RWPE2 (cell line): ENCODE results near the gene DNM1.

Experiments used
- ATAC-seq: fragments of 200-7000 bp; cut with Tn5 transposase; 3 replicates; pipeline ENCODE4 v1.9.1; 2021; ENCODE audit warnings: low read depth
- DNase-seq: peaks from one replicate; pipeline ENCODE4 v3.0.0-alpha.2; 2020; ENCODE audit warnings: low spot score
- H3K27ac ChIP-seq: fragments of 450-650 bp; 2 replicates; pipeline ENCODE4 v1.5.1; 2017; ENCODE audit warnings: mild to moderate bottlenecking; ENCODE audit not compliant: poor library complexity, severe bottlenecking
- H3K27me3 ChIP-seq: fragments of 250-450 bp; sonication (Bioruptor Pico); 2 replicates; pipeline ENCODE4 v1.5.1; 2021; ENCODE audit warnings: mild to moderate bottlenecking, moderate library complexity; ENCODE audit not compliant: insufficient read depth, poor library complexity, severe bottlenecking
- H3K36me3 ChIP-seq: fragments of 250-450 bp; sonication (Bioruptor Pico); 2 replicates; pipeline ENCODE4 v1.5.1; 2020; ENCODE audit warnings: low read depth, mild to moderate bottlenecking, moderate library complexity
- H3K4me1 ChIP-seq: fragments of 250-450 bp; sonication (Bioruptor Pico); 2 replicates; pipeline ENCODE4 v1.5.1; 2021; ENCODE audit warnings: mild to moderate bottlenecking, moderate library complexity; ENCODE audit not compliant: insufficient read depth, poor library complexity, severe bottlenecking
- H3K4me3 ChIP-seq: fragments of 250-450 bp; sonication (Bioruptor Pico); 2 replicates; pipeline ENCODE4 v1.5.1; 2021; ENCODE audit warnings: mild to moderate bottlenecking, moderate library complexity; ENCODE audit not compliant: severe bottlenecking
- H3K9me3 ChIP-seq: fragments of 250-450 bp; sonication (Bioruptor Pico); 2 replicates; pipeline ENCODE4 v1.5.1; 2021; ENCODE audit warnings: mild to moderate bottlenecking, moderate library complexity; ENCODE audit not compliant: severe bottlenecking
- CTCF ChIP-seq: fragments of 450-650 bp; IDR thresholded peaks from one replicate; pipeline ENCODE4 v1.5.1; 2017; ENCODE audit warnings: mild to moderate bottlenecking, moderate library complexity; ENCODE audit not compliant: poor library complexity, severe bottlenecking

DNM1 gene

DNA sequence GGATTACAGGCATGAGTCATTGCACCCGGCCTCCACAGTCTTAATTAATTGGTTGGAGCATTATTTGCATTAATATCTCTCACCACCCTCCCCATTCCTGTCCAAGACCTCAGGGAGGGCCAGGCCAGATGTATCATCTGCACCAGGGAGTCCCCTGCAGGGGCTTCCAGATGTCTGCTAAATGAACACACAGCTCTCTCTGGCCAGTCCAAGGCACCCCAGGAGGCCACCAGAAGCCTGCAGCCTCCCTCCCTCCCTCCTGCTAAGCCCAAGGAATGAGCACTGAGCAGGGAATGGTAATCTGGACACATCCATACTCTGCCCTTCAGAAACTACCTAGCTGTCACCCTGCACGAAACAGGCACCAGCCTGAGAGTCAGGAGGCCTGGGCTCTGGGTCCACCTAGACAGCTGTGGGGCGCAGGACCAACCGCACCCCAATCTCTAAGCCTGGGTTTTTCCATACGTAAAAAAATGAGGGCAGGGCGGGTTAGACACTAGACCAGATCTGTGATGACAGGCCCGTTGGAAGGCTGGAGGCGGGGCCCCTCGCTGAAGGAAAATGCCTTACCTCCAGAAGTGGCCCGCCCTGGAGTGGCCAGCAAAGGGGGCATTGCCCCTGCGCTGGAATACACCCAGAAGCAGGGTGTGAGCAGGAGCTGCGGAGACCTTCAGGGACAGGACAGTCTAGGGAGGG, 20.1 kb upstream of the DNM1 start:
- no peak overlapping the region for H3K27ac ChIP-seq
- no peaks in the 10 kb centered on the region for H3K9me3 ChIP-seq
- H3K4me1 ChIP-seq = no peaks in the 10 kb centered on the region
- no peak for TF ChIP-seq CTCF
- ATAC-seq (no peak), DNase-seq (no peak)
- H3K27me3 ChIP-seq = no peaks in the 10 kb centered on the region
- H3K4me3 ChIP-seq = no peak overlapping the region
- peaks cover 76% of the 10 kb centered on the region for H3K36me3 ChIP-seq

DNA sequence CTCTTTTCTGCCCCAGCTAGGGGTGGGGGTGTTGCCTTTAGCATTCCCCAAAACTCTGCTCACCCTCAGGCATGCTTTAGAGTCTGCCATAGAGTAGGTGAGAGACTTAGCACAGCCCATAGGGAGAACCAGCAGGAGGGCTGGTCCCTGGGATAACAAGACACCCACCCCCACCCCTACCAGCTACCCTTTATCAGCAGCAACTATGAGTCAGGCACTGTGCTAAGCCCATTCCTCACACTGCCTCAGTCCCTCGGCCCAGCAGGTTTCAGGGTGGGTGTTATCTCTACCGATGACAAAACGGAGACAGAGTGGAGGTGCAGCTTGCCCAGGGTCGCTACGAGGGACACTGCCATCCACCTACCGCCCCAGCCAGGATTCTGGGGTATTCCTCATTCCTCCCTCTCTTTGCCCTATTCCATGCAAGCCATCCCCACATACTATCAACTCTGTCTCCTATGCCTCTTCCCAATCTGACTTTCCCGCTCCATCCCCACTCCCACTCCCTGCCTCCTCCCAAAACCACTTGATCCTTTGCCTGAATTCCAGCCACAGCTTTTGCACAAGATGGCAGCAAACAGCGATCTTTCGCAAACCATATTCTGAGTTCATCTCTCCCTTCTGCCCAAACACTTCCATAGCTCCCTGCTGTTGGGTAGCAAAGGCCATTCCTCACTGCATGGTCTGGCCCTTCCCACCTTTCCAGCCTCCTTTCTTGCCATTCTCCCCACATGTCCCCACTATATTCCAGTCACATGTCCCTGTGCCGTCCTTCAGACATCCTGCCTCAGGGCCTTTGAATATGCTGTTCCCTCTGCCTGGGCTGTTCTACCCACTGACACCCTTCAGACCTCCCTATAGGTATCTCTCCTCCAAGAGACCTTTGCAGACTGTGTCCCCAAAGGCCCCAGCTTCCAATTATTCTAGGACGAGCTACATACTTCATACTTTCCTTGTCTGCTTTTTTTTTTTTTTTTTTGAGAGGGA, 16.9 kb upstream of the DNM1 start:
- Histone ChIP-seq H3K27ac (no peak overlapping the region), H3K4me3 (no peak overlapping the region), H3K4me1 (no peaks in the 10 kb centered on the region), H3K36me3 (peaks cover 66% of the 10 kb centered on the region), H3K27me3 (no peaks in the 10 kb centered on the region), H3K9me3 (no peaks in the 10 kb centered on the region)
- no peak for ATAC-seq
- no peak for TF ChIP-seq CTCF
- DNase-seq = no peak

GRCh38 chr9:128187361-128187760, 15.8 kb upstream of the DNM1 start:
- no peak for ATAC-seq
- peaks cover 63% of the 10 kb centered on the region for H3K36me3 ChIP-seq

DNA sequence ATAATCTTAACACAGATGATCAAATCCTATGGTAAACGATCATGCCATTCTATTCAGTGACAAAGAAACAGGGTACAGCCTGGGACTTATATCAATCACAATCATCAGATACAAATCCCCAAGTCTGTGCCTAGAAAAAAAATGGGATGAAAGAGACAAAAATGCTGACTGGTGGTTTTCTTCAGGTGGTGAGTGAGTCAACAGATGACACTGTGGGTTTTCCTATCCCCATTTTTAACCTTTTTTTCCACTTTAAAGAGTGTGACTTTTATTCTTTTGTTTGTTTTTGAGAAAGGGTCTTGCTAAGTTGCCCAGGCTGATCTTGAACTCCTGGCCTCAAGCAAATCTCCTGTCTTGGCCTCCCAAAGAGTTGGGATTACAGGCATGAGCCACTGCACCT, 15.0 kb upstream of the DNM1 start:
- no peak for ATAC-seq
- no peak overlapping the region for H3K27ac ChIP-seq
- no peaks in the 10 kb centered on the region for H3K9me3 ChIP-seq
- H3K36me3 ChIP-seq = peaks cover 58% of the 10 kb centered on the region
- no peak overlapping the region for H3K4me3 ChIP-seq
- H3K4me1 ChIP-seq = peaks cover 2% of the 10 kb centered on the region
- DNase-seq = no peak
- no peaks in the 10 kb centered on the region for H3K27me3 ChIP-seq
- TF ChIP-seq CTCF = no peak

More at GRCh38 chr9:128187361-128187760, 15.8 kb upstream of the DNM1 start:
- Histone ChIP-seq H3K4me3 (no peak overlapping the region), H3K27me3 (no peaks in the 10 kb centered on the region), H3K27ac (no peak overlapping the region), H3K4me1 (peaks cover under 1% of the 10 kb centered on the region), H3K9me3 (no peaks in the 10 kb centered on the region)
- TF ChIP-seq CTCF = no peak
- no peak for DNase-seq
